ENCODE measurements around the gene PLCB3. TPM values are rescaled to one million over a fixed set of nuclear protein-coding genes. Genes with fewer than 3 reads are reported as not detected.

The PLCB3 gene
- total and polyA plus RNA-seq, 10 of the 15 experiments (the other 5 are each of a cell fraction or from before 2014, with no cell fraction given) = 0.03 to 10.3 (median 3.3) TPM

- no peak for TF ChIP-seq ZNF207 (IDR thresholded peaks at IDR 0.05; ENCODE audit: borderline replicate concordance)
- no peak for TF ChIP-seq KDM1A (IDR thresholded peaks at IDR 0.05; ENCODE audit: borderline replicate concordance)
- TF ChIP-seq POLR2AphosphoS5 (IDR thresholded peaks at IDR 0.05; ENCODE audit: low read length) = peak; percentile 33
- peak; percentile 45; the same call in 1 of the 2 replicates for TF ChIP-seq YY1 (IDR thresholded peaks at IDR 0.05; ENCODE audit: low read depth, low read length)
- peak in 1 of 2 experiments; percentile 28; a peak in 1 of 4 replicates for TF ChIP-seq ETV6 (conservative IDR thresholded peaks at IDR 0.05 in 1 of 2, IDR thresholded peaks at IDR 0.05 in 1 of 2; ENCODE audit: borderline replicate concordance in 1 of 2, low read depth in 1 of 2)
- TF ChIP-seq NFIC (IDR thresholded peaks at IDR 0.05; ENCODE audit: low read depth, low read length) = no peak
- no peak for TF ChIP-seq TCF7 (IDR thresholded peaks at IDR 0.05; ENCODE audit: borderline replicate concordance)
- peak; percentile 68 for TF ChIP-seq NFYB (IDR thresholded peaks at IDR 0.05; ENCODE audit: insufficient read depth, low read depth, low read length)
- no peak for TF ChIP-seq ATF7 (IDR thresholded peaks at IDR 0.05; ENCODE audit: low read depth)
- no peak for TF ChIP-seq ZNF592 (IDR thresholded peaks at IDR 0.05)
- TF ChIP-seq IRF5 (IDR thresholded peaks at IDR 0.05; ENCODE audit: borderline replicate concordance) = no peak
- TF ChIP-seq RCOR1 (conservative IDR thresholded peaks at IDR 0.05; ENCODE audit: low read depth, low read length) = no peak
- TF ChIP-seq, protein P1, sequence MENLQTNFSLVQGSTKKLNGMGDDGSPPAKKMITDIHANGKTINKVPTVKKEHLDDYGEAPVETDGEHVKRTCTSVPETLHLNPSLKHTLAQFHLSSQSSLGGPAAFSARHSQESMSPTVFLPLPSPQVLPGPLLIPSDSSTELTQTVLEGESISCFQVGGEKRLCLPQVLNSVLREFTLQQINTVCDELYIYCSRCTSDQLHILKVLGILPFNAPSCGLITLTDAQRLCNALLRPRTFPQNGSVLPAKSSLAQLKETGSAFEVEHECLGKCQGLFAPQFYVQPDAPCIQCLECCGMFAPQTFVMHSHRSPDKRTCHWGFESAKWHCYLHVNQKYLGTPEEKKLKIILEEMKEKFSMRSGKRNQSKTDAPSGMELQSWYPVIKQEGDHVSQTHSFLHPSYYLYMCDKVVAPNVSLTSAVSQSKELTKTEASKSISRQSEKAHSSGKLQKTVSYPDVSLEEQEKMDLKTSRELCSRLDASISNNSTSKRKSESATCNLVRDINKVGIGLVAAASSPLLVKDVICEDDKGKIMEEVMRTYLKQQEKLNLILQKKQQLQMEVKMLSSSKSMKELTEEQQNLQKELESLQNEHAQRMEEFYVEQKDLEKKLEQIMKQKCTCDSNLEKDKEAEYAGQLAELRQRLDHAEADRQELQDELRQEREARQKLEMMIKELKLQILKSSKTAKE (IDR thresholded peaks at IDR 0.05; ENCODE audit: low read depth, poor library complexity, severe bottlenecking) = no peak
- TF ChIP-seq SREBF2 (IDR thresholded peaks at IDR 0.05; ENCODE audit: low read length) = no peak
- TF ChIP-seq STAT1 (conservative IDR thresholded peaks at IDR 0.05) = no peak
- TF ChIP-seq ZBTB40 (IDR thresholded peaks at IDR 0.05; ENCODE audit: borderline replicate concordance) = peak; percentile 20; the same call in 1 of the 2 replicates
- peak; percentile 38; the same call in 1 of the 2 replicates for TF ChIP-seq GATAD2B (conservative IDR thresholded peaks at IDR 0.05; ENCODE audit: low read depth)
- no peak for TF ChIP-seq KLF5 (IDR thresholded peaks at IDR 0.05; ENCODE audit: partially characterized antibody)
- TF ChIP-seq MXI1 (IDR thresholded peaks at IDR 0.05; ENCODE audit: low read depth, low read length) = peak; percentile 57
Observed at GRCh38 chr11:64226507-64227051, 24.8 kb upstream of the PLCB3 start (continued).
